BJ (cell line): ENCODE measurements around the gene S100A7A. TPM values are rescaled to one million over a fixed set of nuclear protein-coding genes. Genes with fewer than 3 reads are reported as not detected.

Source experiments
- CTCF ChIA-PET: fragments of 350-600 bp; formaldehyde crosslinking; extraction: SDS; loops from one replicate; lab custom pipeline; 2021; ENCODE audit warnings: antibody characterized with exemption, inconsistent platforms; lab: Yijun Ruan, JAX
- POLR2A ChIA-PET: fragments of 300-600 bp; sonication (Branson Sonifier 250); formaldehyde crosslinking; extraction: SDS; loops from one replicate; lab custom pipeline; 2021; ENCODE audit warnings: antibody characterized with exemption; lab: Charles Lee
- DNase-seq: peaks from one replicate; pipeline ENCODE4 v3.0.0-alpha.2; 2011; ENCODE audit warnings: low read depth
- H3K27me3 ChIP-seq: 2 replicates; pipeline ENCODE4 v1.6.0; 2011; ENCODE audit warnings: low read length; ENCODE audit not compliant: control insufficient read depth, insufficient read depth
- H3K36me3 ChIP-seq: 2 replicates; pipeline ENCODE4 v1.5.1; 2011; ENCODE audit warnings: low read length; ENCODE audit not compliant: control insufficient read depth, insufficient read depth
- H3K4me3 ChIP-seq: 2 replicates; pipeline ENCODE4 v1.5.1; 2011; ENCODE audit warnings: low read depth, mild to moderate bottlenecking, control low read depth, low read length
- CTCF ChIP-seq: IDR thresholded peaks from 2 replicates; pipeline ENCODE4 v1.5.1; 2011; ENCODE audit warnings: low read depth, mild to moderate bottlenecking, control low read depth, inconsistent platforms, low read length, moderate library complexity; ENCODE audit not compliant: insufficient read depth
- polyA plus RNA-seq: library from polyadenylated mRNA; depleted of rRNA; stranded (reverse); fragments of >200 nt; gene quantifications from 2 replicates; pipeline ENCODE4 v1.2.3, GENCODE V29; 2011

The S100A7A gene
- polyA plus RNA-seq, 1 experiment = not detected

- Histone ChIP-seq H3K4me3 (no peak overlapping the region), H3K36me3 (no peaks in the 10 kb centered on the region), H3K27me3 (no peaks in the 10 kb centered on the region)
- no peak for TF ChIP-seq CTCF
- ChIA-PET CTCF (interaction anchor here (1.3 kb wide), 1 partner anchor 9 kb away, joined by 3 read pairs; no protein-coding TSS in a partner anchor), POLR2A (no interaction called here)
- no peak for DNase-seq
Observed at GRCh38 chr1:153397924-153398651, 18.2 kb upstream of the S100A7A start.

GRCh38 chr1:153399401-153400055 is 16.8 kb upstream of the S100A7A start:
- ChIA-PET CTCF (interaction anchor here (1.1 to 2.2 kb wide), 4 partner anchors 9 to 96 kb away, joined by 3 to 15 read pairs (median 4); partner anchors contain the start of gene S100A8), POLR2A (no interaction called here)
- DNase-seq = no peak
- no peak for TF ChIP-seq CTCF
- no peak overlapping the region for H3K4me3 ChIP-seq
- no peaks in the 10 kb centered on the region for H3K36me3 ChIP-seq
- no peaks in the 10 kb centered on the region for H3K27me3 ChIP-seq

- CTCF ChIA-PET = interaction anchor here (1.1 to 2.2 kb wide), 2 partner anchors 45 to 95 kb away, joined by 4 to 15 read pairs; no protein-coding TSS in a partner anchor
Observed at GRCh38 chr1:153400244-153400643, 16.1 kb upstream of the S100A7A start.

GRCh38 chr1:153401461-153401860 is 14.9 kb upstream of the S100A7A start:
- ChIA-PET CTCF (no interaction called here), POLR2A (no interaction called here)
- Histone ChIP-seq H3K27me3 (no peaks in the 10 kb centered on the region), H3K36me3 (no peaks in the 10 kb centered on the region), H3K4me3 (no peak overlapping the region)
- DNase-seq = no peak
- TF ChIP-seq CTCF = no peak

More at GRCh38 chr1:153400244-153400643, 16.1 kb upstream of the S100A7A start:
- peak; percentile 13; the same call in 1 of the 2 replicates for TF ChIP-seq CTCF
- Histone ChIP-seq H3K4me3 (no peak overlapping the region), H3K36me3 (no peaks in the 10 kb centered on the region), H3K27me3 (no peaks in the 10 kb centered on the region)
- no peak for DNase-seq
- POLR2A ChIA-PET = no interaction called here

- H3K36me3 ChIP-seq = no peaks in the 10 kb centered on the region
- H3K4me3 ChIP-seq = no peak overlapping the region
- ChIA-PET CTCF (interaction anchor here (0.9 kb wide), 2 partner anchors 56 to 92 kb away, joined by 3 read pairs; no protein-coding TSS in a partner anchor), POLR2A (no interaction called here)
- TF ChIP-seq CTCF = no peak
- DNase-seq = no peak
- H3K27me3 ChIP-seq = no peaks in the 10 kb centered on the region
Observed at GRCh38 chr1:153402226-153402625, 14.1 kb upstream of the S100A7A start.
